HG03565 (cell line): Measurements from ENCODE around the gene PLEKHN1.

Experiments used
- ATAC-seq: cut with Tn5 transposase; IDR thresholded peaks from one replicate; pipeline ENCODE4 v1.9.1; 2021; ENCODE audit warnings: mild to moderate bottlenecking, moderate library complexity; ENCODE audit not compliant: unreplicated experiment

Gene PLEKHN1

GRCh38 chr1:959731-960362, 6.4 kb upstream of the PLEKHN1 start:
- no peak for ATAC-seq

- ATAC-seq, result no peak
These were observed 5.7 kb upstream of the PLEKHN1 start, which contains the start of gene KLHL17 for GRCh38 chr1:960363-961131. Gene KLHL17, plus strand, starts transcription at chr1:960584. Its CDS starts 110 bp downstream, at chr1:960694.

GRCh38 chr1:961132-961669, 5.1 kb upstream of the PLEKHN1 start:
- ATAC-seq, result no peak

- no peak for ATAC-seq
These were observed 3.6 kb upstream of the PLEKHN1 start for GRCh38 chr1:962381-963300.

- no peak for ATAC-seq
These were observed 3.0 kb upstream of the PLEKHN1 start for GRCh38 chr1:963301-963651.

- no peak for ATAC-seq
These were observed 2.3 kb upstream of the PLEKHN1 start for GRCh38 chr1:963746-964525.

- no peak for ATAC-seq
These were observed 1.4 kb upstream of the PLEKHN1 start for GRCh38 chr1:964691-965525.

GRCh38 chr1:965526-966134, 652 bp upstream of the PLEKHN1 start:
- ATAC-seq, result no peak

GRCh38 chr1:966704-967300, 520 bp downstream of the PLEKHN1 start:
- ATAC-seq, result no peak

GRCh38 chr1:967466-968343, 1.4 kb downstream of the PLEKHN1 start:
- ATAC-seq, result no peak

GRCh38 chr1:969260-969855, 3.1 kb downstream of the PLEKHN1 start:
- ATAC-seq, result no peak

- no peak for ATAC-seq
These were observed 4.1 kb downstream of the PLEKHN1 start for GRCh38 chr1:970242-970972.

- ATAC-seq, result no peak
These were observed 4.9 kb downstream of the PLEKHN1 start for GRCh38 chr1:970973-971730.

GRCh38 chr1:971751-972506, 5.6 kb downstream of the PLEKHN1 start:
- ATAC-seq, result no peak

- no peak for ATAC-seq
These were observed 6.6 kb downstream of the PLEKHN1 start for GRCh38 chr1:972726-973458.
